ENCODE data around the gene DCDC2.
"Not testable (repeated sequence)": the region's sequence is repeated elsewhere in the genome, so short reads cannot be mapped to it uniquely, and the experiment has no call there.

DCDC2 gene

GRCh38 chr6:24255676-24256075 lies 102.2 kb downstream of the DCDC2 start:
- no peak for DNase-seq

GRCh38 chr6:24253360-24253759 lies 104.5 kb downstream of the DCDC2 start:
- no peak for DNase-seq

GRCh38 chr6:24252280-24252679 lies 105.6 kb downstream of the DCDC2 start:
- no peak for DNase-seq

- no peak for DNase-seq
Measured at GRCh38 chr6:24251339-24251738, 106.5 kb downstream of the DCDC2 start.

- DNase-seq = no peak
Measured at GRCh38 chr6:24249926-24250325, 107.9 kb downstream of the DCDC2 start.

GRCh38 chr6:24245275-24245674 lies 112.6 kb downstream of the DCDC2 start:
- DNase-seq = no peak

GRCh38 chr6:24242924-24243323 lies 114.9 kb downstream of the DCDC2 start:
- DNase-seq = no peak

- DNase-seq = not testable (repeated sequence)
Measured at GRCh38 chr6:24241779-24242178, 116.1 kb downstream of the DCDC2 start.

GRCh38 chr6:24240943-24241342 lies 116.9 kb downstream of the DCDC2 start:
- no peak for DNase-seq

- no peak for DNase-seq
Measured at GRCh38 chr6:24240380-24240928, 117.4 kb downstream of the DCDC2 start.

GRCh38 chr6:24238700-24239099 lies 119.2 kb downstream of the DCDC2 start:
- DNase-seq = no peak

GRCh38 chr6:24236779-24237178 lies 121.1 kb downstream of the DCDC2 start:
- DNase-seq = not testable (repeated sequence)

GRCh38 chr6:24233813-24234442 lies 123.9 kb downstream of the DCDC2 start:
- no peak for DNase-seq

- DNase-seq = no peak
Measured at GRCh38 chr6:24231438-24231977, 126.4 kb downstream of the DCDC2 start.

GRCh38 chr6:24229696-24230405 lies 128.0 kb downstream of the DCDC2 start:
- no peak for DNase-seq

- DNase-seq = no peak
Measured at GRCh38 chr6:24228681-24229255, 129.1 kb downstream of the DCDC2 start.

GRCh38 chr6:24228123-24228522 lies 129.7 kb downstream of the DCDC2 start:
- no peak for DNase-seq

- no peak for DNase-seq
Measured at GRCh38 chr6:24227556-24227955, 130.3 kb downstream of the DCDC2 start.

- no peak for DNase-seq
Measured at GRCh38 chr6:24226541-24226940, 131.3 kb downstream of the DCDC2 start.

- DNase-seq = no peak
Measured at GRCh38 chr6:24225838-24226237, 132.0 kb downstream of the DCDC2 start.

- no peak for DNase-seq
Measured at GRCh38 chr6:24223115-24223919, 134.5 kb downstream of the DCDC2 start.

GRCh38 chr6:24219670-24220069 lies 138.2 kb downstream of the DCDC2 start:
- DNase-seq = no peak

GRCh38 chr6:24214984-24215383 lies 142.9 kb downstream of the DCDC2 start:
- DNase-seq = no peak

Data from activated CD4-positive, CD25-positive, alpha-beta regulatory T cell (primary cell).